ENCODE results near the gene SLCO1B1.

- no peak for TF ChIP-seq POLR2A (IDR thresholded peaks at IDR 0.05)
- no peak for TF ChIP-seq CTCF (IDR thresholded peaks at IDR 0.05 in 4 of 5, conservative IDR thresholded peaks at IDR 0.05 in 1 of 5)
Measured at GRCh38 chr12:21118760-21119159, 12.2 kb upstream of the SLCO1B1 start.

All from gastrocnemius medialis (tissue), 4 donors.